IMR-90 (cell line): ENCODE measurements around the gene DOCK4.

ENCODE experiments used
- MAZ ChIP-seq: IDR thresholded peaks from 2 replicates; pipeline ENCODE4 v1.6.1; 2012; ENCODE audit warnings: low read depth, mild to moderate bottlenecking, low read length, improper control_type of control experiment, moderate library complexity, borderline replicate concordance
- MXI1 ChIP-seq: IDR thresholded peaks from 2 replicates; pipeline ENCODE4 v1.6.1; 2012; ENCODE audit warnings: low read depth, mild to moderate bottlenecking, low read length, moderate library complexity, borderline replicate concordance
- POLR2A ChIP-seq: IDR thresholded peaks from 2 replicates; pipeline ENCODE4 v1.6.1; 2012; ENCODE audit warnings: mild to moderate bottlenecking, low read depth, low read length
- RFX5 ChIP-seq: IDR thresholded peaks from 2 replicates; pipeline ENCODE4 v1.8.0; 2012; ENCODE audit warnings: low read depth, mild to moderate bottlenecking, low read length, moderate library complexity
- TF ChIP-seq, protein P1 (sequence below): conservative IDR thresholded peaks from 2 replicates; pipeline ENCODE4 v1.5.1; 2012; ENCODE audit warnings: mild to moderate bottlenecking, low read depth, low read length, improper control_type of control experiment

DNA sequence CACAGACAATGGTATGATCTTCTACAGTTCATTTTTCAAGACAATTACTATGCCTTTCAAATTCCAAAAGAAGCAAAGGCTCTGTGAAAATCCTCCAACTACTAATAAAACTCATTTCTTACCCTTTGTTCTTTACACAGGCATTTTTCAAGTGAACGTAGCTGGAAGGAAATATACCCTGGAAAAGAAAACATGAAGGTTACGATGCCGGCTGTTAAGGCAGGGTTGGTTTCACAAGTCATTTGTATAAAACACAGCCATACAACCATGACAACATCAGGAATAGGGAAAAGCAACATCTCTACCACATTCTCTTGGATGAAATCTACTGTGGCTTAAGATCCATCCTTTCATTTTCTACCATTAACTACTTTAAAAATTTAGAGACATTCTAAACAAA lies 207.9 kb downstream of the DOCK4 start:
- TF ChIP-seq, protein P1, sequence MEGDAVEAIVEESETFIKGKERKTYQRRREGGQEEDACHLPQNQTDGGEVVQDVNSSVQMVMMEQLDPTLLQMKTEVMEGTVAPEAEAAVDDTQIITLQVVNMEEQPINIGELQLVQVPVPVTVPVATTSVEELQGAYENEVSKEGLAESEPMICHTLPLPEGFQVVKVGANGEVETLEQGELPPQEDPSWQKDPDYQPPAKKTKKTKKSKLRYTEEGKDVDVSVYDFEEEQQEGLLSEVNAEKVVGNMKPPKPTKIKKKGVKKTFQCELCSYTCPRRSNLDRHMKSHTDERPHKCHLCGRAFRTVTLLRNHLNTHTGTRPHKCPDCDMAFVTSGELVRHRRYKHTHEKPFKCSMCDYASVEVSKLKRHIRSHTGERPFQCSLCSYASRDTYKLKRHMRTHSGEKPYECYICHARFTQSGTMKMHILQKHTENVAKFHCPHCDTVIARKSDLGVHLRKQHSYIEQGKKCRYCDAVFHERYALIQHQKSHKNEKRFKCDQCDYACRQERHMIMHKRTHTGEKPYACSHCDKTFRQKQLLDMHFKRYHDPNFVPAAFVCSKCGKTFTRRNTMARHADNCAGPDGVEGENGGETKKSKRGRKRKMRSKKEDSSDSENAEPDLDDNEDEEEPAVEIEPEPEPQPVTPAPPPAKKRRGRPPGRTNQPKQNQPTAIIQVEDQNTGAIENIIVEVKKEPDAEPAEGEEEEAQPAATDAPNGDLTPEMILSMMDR, result no peak
- TF ChIP-seq POLR2A, result no peak
- TF ChIP-seq MXI1, result no peak
- no peak for TF ChIP-seq RFX5
- no peak for TF ChIP-seq MAZ
